Right lobe of liver (tissue), 4 donors: Measurements from ENCODE around the gene FRMD4A.

Experiments
- CTCF ChIP-seq, 4 donors: fragments of 200-600 bp in 3 of 4; fragments of 450-650 bp in 1 of 4; IDR thresholded peaks; one replicate each; pipeline versions ENCODE4 v1.5.1 to v1.8.0; 2016 to 2022; ENCODE audit warnings: antibody characterized with exemption in 4 of 4, mild to moderate bottlenecking in 2 of 4
- POLR2A ChIP-seq: fragments of 450-650 bp; IDR thresholded peaks from one replicate; pipeline ENCODE4 v1.6.1; 2017; ENCODE audit warnings: antibody characterized with exemption, mild to moderate bottlenecking
- donor health status: DM: no; HTN: no; CAD: no.
- donor health status: DM: no; HTN: no; CAD: no.
- donor health status: DM: no; HTN: yes; CAD: no.

GRCh38 chr10:13700473-13701144, 630.1 kb downstream of the FRMD4A start:
- TF ChIP-seq CTCF (IDR thresholded peaks at IDR 0.05) (no peak), POLR2A (no peak)
